Measurements from ENCODE around the gene P4HTM. TPM values are rescaled to one million over a fixed set of nuclear protein-coding genes. Genes with fewer than 3 reads are reported as not detected.

Gene P4HTM
- total RNA-seq, 2 donors from 2014 or later = 32.8 to 33.9 TPM

- ATAC-seq = no peak
- intact Hi-C loops (cut with DNase I) = loop anchor here in 1 of 2 donors (10.0 kb wide), 1 partner anchor 463 kb away; no protein-coding TSS in a partner anchor
- DNase-seq = no peak
These were observed 8.0 kb upstream of the P4HTM start for GRCh38 chr3:48982016-48982415.

GRCh38 chr3:48982686-48983085 lies 7.4 kb upstream of the P4HTM start:
- no peak for DNase-seq
- no peak for ATAC-seq
- intact Hi-C loops (cut with DNase I) = loop anchor here in 1 of 2 donors (10.0 kb wide), 1 partner anchor 462 kb away; no protein-coding TSS in a partner anchor

- no peak for DNase-seq
- intact Hi-C loops (cut with DNase I) = loop anchor here in 1 of 2 donors (10.0 kb wide), 1 partner anchor 462 kb away; no protein-coding TSS in a partner anchor
These were observed 6.9 kb upstream of the P4HTM start for GRCh38 chr3:48983096-48983495.

GRCh38 chr3:48984663-48985062 lies 5.4 kb upstream of the P4HTM start:
- no peak for ATAC-seq
- intact Hi-C loops (cut with DNase I) = loop anchor here (5.0 to 10.0 kb wide), 2 partner anchors 460 to 463 kb away; no protein-coding TSS in a partner anchor
- no peak for DNase-seq

More at GRCh38 chr3:48983096-48983495, 6.9 kb upstream of the P4HTM start:
- ATAC-seq = no peak

- intact Hi-C loops (cut with DNase I) = loop anchor here (5.0 to 10.0 kb wide), 2 partner anchors 459 to 461 kb away; no protein-coding TSS in a partner anchor
- no peak for ATAC-seq
- no peak for DNase-seq
These were observed 4.1 kb upstream of the P4HTM start for GRCh38 chr3:48985831-48986376.

GRCh38 chr3:48989126-48989795 lies 780 bp upstream of the P4HTM start:
- ATAC-seq (no peak), DNase-seq (no peak)
- intact Hi-C loops (cut with DNase I) = loop anchor here (5.0 to 10.0 kb wide), 2 partner anchors 456 to 458 kb away; no protein-coding TSS in a partner anchor

GRCh38 chr3:48990636-48991469 lies 812 bp downstream of the P4HTM start:
- intact Hi-C loops (cut with DNase I) = no loop called here
- ATAC-seq (peak; percentile 20 to 31), DNase-seq (peak; percentile 34)

GRCh38 chr3:48991851-48992545 lies 2.0 kb downstream of the P4HTM start:
- DNase-seq (no peak), ATAC-seq (no peak)
- intact Hi-C loops (cut with DNase I) = no loop called here

GRCh38 chr3:48993834-48994233 lies 3.8 kb downstream of the P4HTM start:
- no peak for ATAC-seq
- intact Hi-C loops (cut with DNase I) = no loop called here

GRCh38 chr3:48996640-48997039 lies 6.6 kb downstream of the P4HTM start:
- intact Hi-C loops (cut with DNase I) = no loop called here
- DNase-seq = no peak
- no peak for ATAC-seq

More at GRCh38 chr3:48993834-48994233, 3.8 kb downstream of the P4HTM start:
- no peak for DNase-seq

GRCh38 chr3:48997102-48997635 lies 7.1 kb downstream of the P4HTM start:
- ATAC-seq (no peak), DNase-seq (no peak)
- intact Hi-C loops (cut with DNase I) = no loop called here

- ATAC-seq (no peak), DNase-seq (no peak)
- intact Hi-C loops (cut with DNase I) = no loop called here
These were observed 7.9 kb downstream of the P4HTM start for GRCh38 chr3:48997714-48998637.

- no peak for ATAC-seq
- intact Hi-C loops (cut with DNase I) = no loop called here
- DNase-seq = no peak
These were observed 9.2 kb downstream of the P4HTM start for GRCh38 chr3:48999085-48999858.

GRCh38 chr3:49001155-49001554 lies 11.1 kb downstream of the P4HTM start:
- intact Hi-C loops (cut with DNase I) = no loop called here
- no peak for ATAC-seq
- no peak for DNase-seq

- DNase-seq (no peak), ATAC-seq (no peak)
- intact Hi-C loops (cut with DNase I) = no loop called here
These were observed 14.6 kb downstream of the P4HTM start for GRCh38 chr3:49004352-49005302.

GRCh38 chr3:49005303-49005680 lies 15.3 kb downstream of the P4HTM start:
- ATAC-seq (no peak), DNase-seq (no peak)
- intact Hi-C loops (cut with DNase I) = no loop called here

Measured in left cardiac atrium (tissue), 4 donors.